HG03060 (cell line): ENCODE data around the gene GRIA3.
"Not testable (repeated sequence)": the region's sequence is repeated elsewhere in the genome, so short reads cannot be mapped to it uniquely, and the experiment has no call there.

Experiments
- ATAC-seq: cut with Tn5 transposase; IDR thresholded peaks from one replicate; pipeline ENCODE4 v1.9.1; 2021; ENCODE audit warnings: low read depth, moderate number of reproducible peaks; ENCODE audit not compliant: unreplicated experiment

Gene GRIA3

GRCh38 chrX:123513585-123514278 is 329.7 kb downstream of the GRIA3 start:
- no peak for ATAC-seq

GRCh38 chrX:123514279-123514640 is 330.2 kb downstream of the GRIA3 start:
- ATAC-seq: not testable (repeated sequence)

GRCh38 chrX:123518791-123519190 is 334.7 kb downstream of the GRIA3 start:
- ATAC-seq: no peak

- peak; percentile 88 for ATAC-seq
These were observed 341.1 kb downstream of the GRIA3 start for GRCh38 chrX:123525123-123525725.

GRCh38 chrX:123530726-123531125 is 346.6 kb downstream of the GRIA3 start:
- ATAC-seq: not testable (repeated sequence)
